ENCODE measurements around the gene MDM4.

GRCh38 chr1:204523605-204524215 lies 7.5 kb downstream of the MDM4 start:
- TF ChIP-seq POLR2AphosphoS5 (IDR thresholded peaks at IDR 0.05; ENCODE audit: low read depth, low read length) (no peak), REST (IDR thresholded peaks at IDR 0.05; ENCODE audit: insufficient read depth in 1 of 2, low read depth in 2 of 2, low read length in 2 of 2) (no peak), SIN3A (IDR thresholded peaks at IDR 0.05; ENCODE audit: borderline replicate concordance, insufficient read depth, low read length) (no peak)
